HG02840 (cell line): ENCODE data around the gene SFXN5.

Experiments used
- ATAC-seq: cut with Tn5 transposase; IDR thresholded peaks from one replicate; pipeline ENCODE4 v1.9.1; 2021; ENCODE audit warnings: mild to moderate bottlenecking, moderate library complexity, moderate number of reproducible peaks; ENCODE audit not compliant: unreplicated experiment, low FRiP score

The SFXN5 gene

DNA sequence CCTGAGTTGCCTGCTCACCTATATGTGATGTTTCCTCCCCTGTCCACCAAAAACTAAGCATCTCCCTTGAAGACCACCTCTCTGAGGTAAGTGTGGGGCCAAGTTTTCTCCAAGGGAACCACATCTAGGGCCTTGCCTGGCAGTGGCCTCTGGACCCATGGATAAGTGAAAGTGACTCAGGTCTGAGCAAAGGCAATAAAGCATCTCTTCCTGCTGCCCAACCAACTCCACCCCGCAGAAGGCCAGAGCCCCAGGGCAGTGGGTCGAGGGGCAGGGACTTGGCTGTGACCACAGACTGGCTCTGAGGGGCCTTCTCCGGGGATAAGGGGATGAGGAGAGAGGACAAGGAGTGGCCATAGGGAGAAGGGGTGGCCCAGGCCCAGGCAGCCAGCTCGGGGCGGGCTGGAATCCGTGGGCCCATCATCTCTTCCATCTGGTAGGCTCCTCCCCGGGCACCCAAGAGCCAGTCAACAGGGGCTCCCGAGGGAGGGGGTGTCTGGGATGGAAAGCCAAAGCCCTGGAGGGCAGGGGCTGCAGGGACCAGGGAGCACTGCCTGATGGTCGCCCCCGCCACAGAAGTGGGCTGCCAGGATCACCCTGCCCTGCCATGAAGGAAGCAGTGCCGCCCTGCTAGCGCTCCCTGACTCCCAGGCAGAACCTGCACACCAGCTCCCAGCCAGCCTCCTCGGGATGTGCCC is 120.8 kb downstream of the SFXN5 start:
- no peak for ATAC-seq

GRCh38 chr2:72949642-72950041 is 121.9 kb downstream of the SFXN5 start:
- no peak for ATAC-seq

DNA sequence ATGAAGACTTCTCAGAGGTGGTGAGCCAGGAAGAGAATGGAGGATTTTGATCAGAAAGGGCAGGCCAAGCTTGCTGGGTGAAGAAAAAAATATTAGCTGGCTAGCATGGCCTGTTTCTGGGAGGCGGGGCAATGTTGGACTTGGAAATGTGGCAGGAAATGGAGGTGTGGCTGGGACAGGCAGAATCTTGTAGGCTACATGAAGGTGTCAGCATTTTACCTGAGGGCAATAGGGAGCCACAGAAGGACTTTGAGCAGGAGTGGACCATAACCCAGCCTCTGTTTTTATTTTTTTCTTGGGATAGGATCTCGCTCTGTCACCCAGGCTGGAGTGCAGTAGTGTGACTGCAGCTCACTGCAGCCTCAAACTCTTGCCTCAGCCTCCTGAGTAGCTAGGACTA is 122.5 kb downstream of the SFXN5 start:
- ATAC-seq = no peak

DNA sequence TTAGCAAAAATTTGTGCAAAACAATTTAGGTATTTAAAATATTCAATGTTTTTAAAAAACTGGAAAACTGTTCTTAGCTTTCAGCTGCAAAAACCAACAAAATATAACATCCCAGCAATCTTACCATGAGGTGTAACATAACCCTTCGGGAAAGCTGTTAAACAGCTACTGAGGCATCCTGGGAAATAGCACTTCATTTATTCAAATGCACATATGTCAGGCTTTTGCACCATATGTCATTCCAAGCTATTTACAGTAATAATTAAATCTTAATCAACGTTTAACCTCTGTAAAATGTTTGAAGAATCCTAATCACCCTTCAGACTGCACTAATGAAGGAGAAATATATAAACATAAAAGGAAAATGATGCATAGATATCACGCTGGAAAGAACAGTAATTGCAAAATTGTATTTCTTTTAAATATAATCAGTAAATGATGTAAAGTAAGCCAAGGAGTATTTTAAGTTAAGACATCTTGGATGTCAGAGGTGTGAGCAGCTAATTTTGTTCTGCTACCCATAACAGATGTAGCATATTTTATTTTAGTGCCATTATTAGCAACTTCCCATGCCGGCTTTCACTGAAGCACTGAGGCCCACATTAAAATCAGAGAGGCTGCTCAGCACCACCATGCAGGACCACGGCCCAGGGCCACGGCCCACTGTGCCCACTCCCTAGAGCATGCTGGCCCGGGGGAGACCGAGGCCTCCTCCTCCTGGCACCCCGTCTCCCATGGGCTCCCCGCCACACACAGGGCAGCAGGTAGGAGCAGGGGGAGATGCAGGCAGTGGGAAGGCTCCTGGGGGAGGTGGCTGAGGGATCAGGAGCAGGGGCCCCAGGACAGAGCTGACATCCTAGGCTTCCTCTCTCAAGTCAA is 123.3 kb downstream of the SFXN5 start:
- no peak for ATAC-seq

DNA sequence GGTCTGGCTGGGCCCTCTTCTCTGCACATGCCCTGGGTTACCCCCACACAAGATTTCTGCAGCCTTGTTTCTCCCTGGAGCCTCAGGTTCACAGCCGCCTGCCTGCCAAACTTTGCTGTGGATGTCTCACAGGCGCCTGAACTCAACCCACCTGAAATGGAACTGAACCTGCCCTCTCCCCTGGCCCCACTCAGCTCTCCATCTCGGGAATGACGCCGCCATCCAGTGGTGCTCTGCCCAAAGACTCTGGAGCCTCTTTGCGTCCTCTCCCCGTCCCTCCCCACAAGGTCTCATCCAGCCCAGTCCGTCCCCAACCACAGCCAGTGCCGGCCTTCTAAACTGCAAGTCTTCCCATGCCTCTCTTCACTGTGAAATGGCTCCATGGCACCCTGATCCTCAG is 125.0 kb downstream of the SFXN5 start:
- ATAC-seq = no peak

DNA sequence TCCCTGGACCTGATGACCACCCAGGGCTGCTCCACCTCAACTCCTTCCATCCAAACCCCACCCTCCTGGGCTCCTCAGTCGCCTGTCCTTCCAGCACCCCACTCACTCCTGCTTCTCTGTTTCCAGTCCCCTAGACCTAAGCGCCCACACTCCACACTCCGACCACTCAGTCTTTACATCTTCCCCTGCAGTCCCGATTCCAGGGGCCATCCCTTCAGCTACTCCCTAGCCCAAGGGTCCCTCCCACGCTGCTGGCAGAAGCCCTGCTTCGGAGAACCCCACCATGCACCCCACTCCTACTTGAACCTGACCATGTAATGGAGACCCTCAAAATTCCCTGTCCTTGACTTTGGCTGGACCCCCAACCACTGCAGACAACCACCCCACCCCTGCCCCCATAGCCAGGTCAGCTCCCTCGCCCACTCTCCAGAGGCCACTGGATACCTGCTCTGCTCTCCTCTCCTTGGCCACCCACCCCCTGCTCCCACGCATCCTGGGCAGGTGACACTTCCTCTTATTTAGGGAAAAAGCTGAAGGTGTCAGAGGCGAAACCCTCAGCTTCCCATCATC is 126.0 kb downstream of the SFXN5 start:
- ATAC-seq = no peak

GRCh38 chr2:72944804-72945449 is 126.6 kb downstream of the SFXN5 start:
- ATAC-seq = no peak

GRCh38 chr2:72943540-72944395 is 127.7 kb downstream of the SFXN5 start:
- ATAC-seq = no peak

DNA sequence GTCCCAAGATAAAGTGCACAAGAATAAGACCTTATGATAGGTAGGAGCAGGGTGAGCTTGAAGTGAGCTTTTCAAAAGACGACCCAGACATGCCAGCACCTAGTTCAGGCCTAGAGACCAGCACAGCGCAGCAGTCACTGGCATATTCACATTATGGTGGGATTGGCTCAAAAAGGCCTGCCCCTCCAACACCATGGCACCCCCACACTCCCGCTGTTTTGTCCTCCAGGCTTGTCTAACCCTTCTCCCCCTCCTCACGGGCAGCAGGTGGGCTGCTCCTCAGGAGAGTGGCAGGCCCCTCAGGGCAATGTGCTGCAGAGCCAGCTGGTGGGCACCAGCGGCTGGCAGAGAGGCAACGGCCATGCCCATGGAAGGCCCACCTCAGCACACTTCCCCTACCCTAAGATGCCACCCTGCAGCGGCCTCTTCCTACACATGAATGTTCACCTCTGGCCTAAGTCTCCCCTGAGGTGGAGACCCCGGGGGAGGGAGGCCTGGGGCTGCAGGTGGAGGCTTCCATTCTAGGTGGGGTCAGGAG is 128.6 kb downstream of the SFXN5 start:
- no peak for ATAC-seq

DNA sequence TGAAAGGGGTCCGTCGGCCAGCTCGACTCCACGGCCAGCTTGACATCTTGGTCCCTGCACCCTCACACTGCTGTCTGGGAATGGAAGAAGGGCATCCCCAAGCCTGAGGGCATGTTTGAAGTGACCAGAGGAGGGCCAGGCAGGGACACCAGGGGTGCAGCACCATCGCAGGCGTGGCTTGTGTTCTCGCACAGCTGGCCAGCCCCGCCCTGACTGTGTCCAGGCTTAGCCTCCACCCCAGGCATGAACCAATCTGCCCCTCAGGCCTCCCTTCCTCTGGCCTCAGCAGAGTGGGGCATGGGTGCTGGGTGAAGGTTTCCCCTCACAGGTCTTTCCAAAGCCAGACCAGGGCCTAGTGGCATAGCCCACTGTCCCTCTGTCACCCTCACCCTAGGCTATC is 129.2 kb downstream of the SFXN5 start:
- ATAC-seq = no peak

DNA sequence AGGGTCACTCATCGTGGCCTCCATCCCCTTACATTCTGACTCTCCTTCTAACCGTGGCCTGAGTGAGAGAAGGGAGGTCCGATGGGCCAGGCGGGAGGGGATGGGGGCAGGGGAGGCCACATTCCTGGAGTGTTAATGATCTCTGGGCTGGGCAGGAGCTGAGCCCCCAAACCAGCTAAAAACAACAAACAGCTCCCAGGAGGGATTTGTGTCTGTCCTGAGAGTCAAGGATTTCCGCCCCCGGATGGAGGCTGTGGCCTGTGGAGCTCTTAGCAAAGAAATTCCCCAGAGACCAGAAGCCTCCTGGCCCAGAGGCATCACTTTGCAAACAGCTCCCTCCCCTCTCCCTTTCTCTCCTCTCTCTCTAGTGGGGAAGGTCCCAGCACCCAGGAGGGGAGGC is 130.7 kb downstream of the SFXN5 start:
- ATAC-seq = no peak

GRCh38 chr2:72940361-72940760 is 131.2 kb downstream of the SFXN5 start:
- ATAC-seq = no peak

DNA sequence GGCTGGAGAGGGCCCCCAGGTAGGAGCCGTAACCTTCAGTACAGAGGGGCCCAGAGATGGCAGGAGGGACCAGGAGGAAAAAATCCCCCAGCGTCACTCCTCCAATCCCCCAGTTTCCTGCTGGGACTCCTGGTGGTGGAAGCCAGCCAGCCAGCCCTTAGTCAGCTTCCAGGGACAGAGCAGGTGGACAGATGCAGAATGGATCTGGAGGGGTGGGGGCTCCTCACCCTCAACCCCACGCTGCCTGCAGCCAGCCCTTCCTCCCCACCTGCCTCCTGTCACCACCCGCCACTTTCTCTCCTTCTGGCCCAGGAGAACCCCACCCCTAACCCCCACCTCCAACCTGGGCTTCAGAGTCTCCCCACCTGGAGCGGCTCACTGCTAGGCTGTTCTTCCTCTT is 133.1 kb downstream of the SFXN5 start:
- no peak for ATAC-seq

GRCh38 chr2:72937356-72937669 is 134.2 kb downstream of the SFXN5 start:
- no peak for ATAC-seq

DNA sequence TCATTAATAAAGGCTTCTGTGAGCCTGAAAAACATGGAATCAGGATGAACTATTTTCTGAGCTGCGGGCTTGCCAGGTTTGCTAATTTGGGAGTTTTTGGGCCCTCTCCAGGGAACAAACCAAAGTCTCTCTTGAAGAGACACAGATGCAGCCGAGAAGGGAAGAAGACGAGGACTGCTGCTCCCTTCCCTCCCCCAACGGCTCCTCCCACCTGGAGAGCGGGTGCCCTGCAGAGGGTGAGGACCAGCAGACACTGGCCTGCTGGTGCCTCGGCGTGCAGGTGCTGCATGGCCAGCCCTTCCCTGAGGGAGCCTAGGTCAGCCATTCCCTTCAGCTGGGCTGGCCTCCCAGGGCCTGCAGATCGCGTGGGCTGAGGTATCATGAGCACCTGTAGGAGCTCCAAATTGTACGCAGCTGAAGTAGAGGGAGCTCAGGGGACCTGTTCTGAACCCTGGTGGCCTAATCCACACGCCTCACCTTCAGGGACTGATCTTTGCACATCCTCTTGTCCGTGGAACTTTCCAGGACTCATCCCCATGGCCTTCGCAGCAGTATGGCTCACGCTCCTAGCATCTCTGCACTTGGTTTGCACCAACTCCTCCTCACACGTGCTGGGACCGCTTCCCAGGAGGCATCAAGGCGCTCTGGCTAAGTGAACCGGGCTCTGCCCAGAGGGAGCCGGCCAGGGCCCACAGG is 134.7 kb downstream of the SFXN5 start:
- ATAC-seq = no peak

GRCh38 chr2:72935611-72935957 is 135.9 kb downstream of the SFXN5 start:
- no peak for ATAC-seq

GRCh38 chr2:72934683-72935610 is 136.6 kb downstream of the SFXN5 start:
- no peak for ATAC-seq

- no peak for ATAC-seq
Observed at GRCh38 chr2:72933646-72934151, 137.8 kb downstream of the SFXN5 start.
